Left lobe of liver (tissue), 2 donors: ENCODE measurements around the gene CADM2. TPM values are rescaled to one million over a fixed set of nuclear protein-coding genes. Genes with fewer than 3 reads are reported as not detected.
"Not testable (repeated sequence)": the region's sequence is repeated elsewhere in the genome, so short reads cannot be mapped to it uniquely, and the experiment has no call there.

Experiments used
- ATAC-seq: fragments of 200-7000 bp; cut with Tn5 transposase; one replicate; pipeline ENCODE4 v1.9.1; 2020; ENCODE audit warnings: mild to moderate bottlenecking, moderate library complexity
- DNase-seq: peaks from one replicate; pipeline ENCODE4 v3.0.0-alpha.2; 2020; ENCODE audit warnings: low spot score
- total RNA-seq: library from RNA; stranded (reverse); gene quantifications from one replicate; pipeline ENCODE4 v1.2.1, GENCODE V29; 2021
- donor health status: DM: no; HTN: no; CAD: no; lungs with moderate emphysema.
- donor health status: DM: no; HTN: yes; CAD: no.

The CADM2 gene
- total RNA-seq, 1 donor from 2014 or later, result 0.08 TPM

DNA sequence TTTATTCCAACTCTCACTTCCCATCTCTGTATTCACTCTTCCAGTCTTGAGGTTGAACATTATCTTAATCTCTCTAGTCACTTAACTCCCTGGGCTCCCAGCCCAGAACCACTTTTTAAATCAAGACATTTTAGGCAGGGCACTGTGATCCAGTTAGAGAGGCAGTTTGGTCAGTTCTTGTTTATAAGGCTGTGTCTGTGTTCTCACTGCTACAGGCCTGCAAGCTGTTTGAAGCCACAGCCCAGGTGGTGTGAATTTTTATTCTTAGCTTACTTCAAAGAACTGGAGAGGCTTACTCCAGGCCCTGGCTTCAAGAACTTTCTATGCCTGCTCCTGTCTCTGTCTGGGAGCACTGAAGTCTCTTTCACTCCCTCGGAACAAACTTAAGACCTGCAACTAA lies 906.1 kb downstream of the CADM2 start:
- ATAC-seq (no peak), DNase-seq (no peak)

DNA sequence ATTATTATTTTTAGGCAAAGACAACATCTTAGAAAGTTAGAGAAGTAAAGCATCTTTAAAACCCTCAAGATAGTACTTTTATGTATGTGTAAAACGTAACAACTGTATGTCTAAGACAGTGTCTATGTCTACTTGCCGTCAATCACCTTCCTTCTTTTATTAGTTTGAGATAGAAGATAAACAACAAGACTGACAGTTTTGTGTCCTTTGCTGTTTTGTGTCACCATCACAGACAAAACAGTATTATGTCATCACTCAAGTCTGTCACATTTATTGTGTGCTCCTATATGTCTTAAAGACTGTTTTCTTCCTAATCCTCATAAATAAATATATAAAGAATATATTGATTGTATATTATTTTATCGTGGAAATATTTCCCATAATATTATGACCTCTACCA lies 908.3 kb downstream of the CADM2 start:
- no peak for ATAC-seq
- DNase-seq, result no peak

DNA sequence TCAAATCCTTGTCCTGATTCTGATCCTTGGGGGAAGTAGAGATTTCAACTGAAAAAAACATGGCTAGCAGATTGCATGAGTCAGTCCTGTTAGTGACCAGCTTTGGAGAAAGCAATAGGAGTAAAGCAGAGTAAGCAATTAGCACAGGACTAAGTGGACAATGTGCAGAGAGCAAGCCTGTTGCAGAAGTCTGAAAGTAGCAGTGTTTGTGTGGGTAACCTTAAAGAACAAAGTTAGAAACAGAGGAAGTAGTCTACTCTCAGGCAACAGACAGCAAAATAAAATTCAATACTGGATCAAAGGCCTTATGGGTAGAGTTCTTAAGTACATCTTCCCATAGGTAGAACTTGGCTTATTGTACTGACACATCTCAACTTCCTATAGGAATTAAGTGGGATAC lies 916.8 kb downstream of the CADM2 start:
- ATAC-seq (no peak), DNase-seq (no peak)

- DNase-seq (no peak), ATAC-seq (no peak)
These were observed 918.8 kb downstream of the CADM2 start for GRCh38 chr3:85877631-85878030.

DNA sequence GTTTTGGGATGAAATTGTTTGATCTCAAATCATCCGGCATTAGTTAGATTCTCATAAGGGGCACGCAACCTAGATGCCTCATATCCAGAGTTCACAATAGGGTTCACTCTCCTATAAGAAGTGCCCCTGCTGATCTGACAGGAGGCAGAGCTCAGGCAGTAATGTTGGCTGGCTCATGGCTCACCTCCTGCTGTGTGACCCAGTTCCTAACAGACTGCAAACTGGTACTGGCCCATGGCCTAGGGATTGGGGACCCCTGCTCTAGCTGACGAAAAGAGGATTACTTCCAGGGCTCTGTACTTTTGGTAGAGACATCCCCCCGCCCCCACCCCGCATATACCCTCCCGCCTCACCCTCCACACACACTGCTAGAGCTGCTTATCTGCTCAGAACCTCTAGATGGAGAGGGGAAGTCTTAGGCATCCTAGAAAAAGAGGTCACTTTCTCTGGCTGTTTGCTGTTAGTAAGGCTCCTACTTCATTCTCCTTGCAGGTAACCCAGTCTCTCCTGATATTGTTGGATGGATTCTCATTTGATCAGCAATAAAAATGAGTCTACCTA lies 923.1 kb downstream of the CADM2 start:
- ATAC-seq (no peak), DNase-seq (no peak)

GRCh38 chr3:85890043-85890555 lies 931.3 kb downstream of the CADM2 start:
- DNase-seq, result no peak
- no peak for ATAC-seq

- ATAC-seq (no peak), DNase-seq (no peak)
These were observed 944.6 kb downstream of the CADM2 start for GRCh38 chr3:85903434-85903833.

DNA sequence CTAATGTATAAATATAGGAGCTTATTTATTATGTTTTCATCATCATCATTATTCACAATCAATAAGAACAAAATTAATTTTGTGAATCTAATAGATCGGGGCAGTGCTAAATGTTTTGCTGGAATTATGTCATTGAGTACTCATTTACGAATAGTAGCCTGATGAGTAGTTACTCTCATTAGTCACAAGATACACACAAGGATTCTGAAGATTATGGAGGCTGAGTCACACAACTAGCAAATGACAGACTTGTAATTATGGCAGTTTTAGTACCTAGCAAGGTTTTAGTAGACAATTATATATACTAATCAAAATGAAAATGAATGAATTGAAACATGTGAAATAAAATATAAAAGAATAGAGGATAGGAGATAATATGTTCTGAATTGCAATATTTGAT lies 954.2 kb downstream of the CADM2 start:
- no peak for DNase-seq
- no peak for ATAC-seq

DNA sequence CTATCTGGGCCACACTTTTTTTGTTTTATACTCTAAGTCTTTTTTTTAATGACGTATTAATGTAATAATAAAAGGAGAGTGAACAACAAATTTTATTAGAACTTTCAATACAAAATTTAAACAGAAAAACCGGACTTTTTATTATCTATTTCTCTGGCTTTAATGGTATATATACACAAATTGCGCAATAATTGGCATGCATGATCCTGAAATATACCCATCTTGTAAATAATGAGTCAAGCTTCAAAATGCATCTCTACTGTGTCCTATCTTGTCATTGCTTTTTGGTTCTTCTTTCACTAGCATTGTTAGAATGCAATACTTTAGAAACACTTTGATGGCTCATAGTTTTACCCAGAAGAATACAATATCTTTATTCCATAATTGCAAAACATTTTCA lies 963.6 kb downstream of the CADM2 start:
- no peak for DNase-seq
- no peak for ATAC-seq

GRCh38 chr3:85930718-85931117 lies 971.9 kb downstream of the CADM2 start:
- ATAC-seq, result no peak
- no peak for DNase-seq

GRCh38 chr3:85933326-85933725 lies 974.5 kb downstream of the CADM2 start:
- ATAC-seq, result no peak
- DNase-seq, result no peak

DNA sequence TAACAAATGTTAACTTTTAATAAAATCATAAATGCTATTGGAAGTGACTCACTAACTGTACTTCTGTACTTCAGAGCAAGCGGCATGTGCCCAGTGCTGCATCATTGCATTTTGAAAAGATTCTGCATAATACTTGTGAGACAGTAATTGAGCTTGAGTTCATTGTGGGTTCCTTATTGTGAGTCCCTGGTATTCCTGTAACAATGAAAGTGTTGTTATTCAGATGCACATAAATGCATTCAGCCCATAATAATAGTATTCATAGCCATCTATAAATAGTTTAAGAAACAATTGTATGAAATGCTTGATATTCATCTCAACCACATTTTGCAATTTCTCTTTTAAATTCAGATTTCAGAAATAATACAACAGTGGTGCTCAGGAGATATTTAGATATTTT lies 976.4 kb downstream of the CADM2 start:
- ATAC-seq, result no peak
- DNase-seq, result no peak

GRCh38 chr3:85939074-85939482 lies 980.3 kb downstream of the CADM2 start:
- no peak for DNase-seq

DNA sequence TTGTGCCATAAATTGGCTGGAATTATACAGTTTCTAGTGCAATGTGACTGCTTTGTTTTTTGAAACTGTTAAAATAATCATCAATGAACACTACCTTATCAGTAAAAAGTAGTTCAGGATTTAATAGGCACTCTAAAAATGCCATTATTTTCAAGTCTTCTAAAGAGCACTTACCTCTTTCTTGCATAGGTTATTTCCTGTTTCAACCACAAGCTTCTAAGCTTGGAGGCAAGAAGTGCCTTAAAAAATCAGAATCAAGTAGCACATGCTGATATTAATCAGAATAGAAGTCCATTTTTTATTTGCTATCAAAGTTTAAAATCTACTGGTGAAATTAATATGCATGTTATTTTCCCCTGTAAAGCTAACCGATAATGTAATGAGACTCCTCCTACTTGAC lies 991.6 kb downstream of the CADM2 start:
- DNase-seq (no peak), ATAC-seq (no peak)

More at GRCh38 chr3:85939074-85939482, 980.3 kb downstream of the CADM2 start:
- ATAC-seq, result no peak

GRCh38 chr3:85960793-85961192 lies 1002.0 kb downstream of the CADM2 start:
- ATAC-seq, result no peak
- DNase-seq, result no peak

DNA sequence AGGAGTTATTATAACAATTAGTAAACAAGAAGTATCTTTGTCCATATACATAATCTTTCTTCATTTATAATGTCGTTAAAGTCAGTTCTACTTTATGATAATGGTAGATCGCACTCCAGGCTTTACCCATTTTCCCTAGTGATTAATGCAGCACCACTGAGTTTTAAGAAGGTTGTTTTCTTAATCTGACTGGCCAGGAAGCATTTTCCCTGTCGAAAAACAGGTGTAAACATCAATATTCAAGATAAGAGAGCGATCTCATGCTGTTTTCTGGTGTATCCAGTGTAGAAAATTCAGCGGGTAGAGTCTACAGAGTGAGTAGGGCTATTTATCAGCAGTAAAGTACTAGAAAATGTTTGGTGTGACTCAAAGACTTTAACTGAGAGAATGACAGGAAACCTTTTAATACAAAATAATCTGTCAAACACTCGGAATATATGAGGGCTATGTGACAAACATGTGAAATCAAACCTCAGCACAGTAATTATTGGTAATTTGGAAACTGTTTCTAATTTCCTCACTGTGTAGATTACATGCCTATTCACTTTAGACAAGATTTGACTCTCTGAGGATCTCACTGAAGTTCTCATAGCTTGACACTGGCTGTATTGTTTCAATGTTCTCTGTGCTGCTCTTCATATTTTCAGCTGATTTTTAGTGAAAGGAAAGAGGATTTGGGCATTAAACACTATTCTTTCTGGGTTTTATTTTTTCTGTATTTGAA lies 1019.0 kb downstream of the CADM2 start:
- ATAC-seq (no peak), DNase-seq (no peak)

DNA sequence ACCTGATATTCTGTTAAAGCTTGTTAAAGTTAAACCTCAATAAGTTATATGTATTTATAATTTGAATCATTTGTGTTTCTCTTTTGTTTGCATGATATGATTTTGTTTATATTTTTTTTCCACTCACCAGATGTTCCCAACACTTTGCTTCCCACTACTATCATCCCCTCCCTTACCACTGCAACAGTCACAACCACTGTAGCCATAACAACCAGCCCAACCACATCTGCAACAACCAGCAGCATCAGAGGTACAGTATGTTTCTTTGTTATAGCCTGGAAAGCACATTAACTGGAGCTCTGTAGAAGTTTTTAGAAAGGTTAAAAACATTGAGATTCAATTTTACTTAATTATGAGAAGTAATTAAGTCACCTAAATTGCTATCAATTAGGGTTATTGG lies 1020.2 kb downstream of the CADM2 start:
- DNase-seq (no peak), ATAC-seq (no peak)

GRCh38 chr3:85989581-85989980 lies 1030.8 kb downstream of the CADM2 start:
- DNase-seq, ATAC-seq: not testable (repeated sequence)

DNA sequence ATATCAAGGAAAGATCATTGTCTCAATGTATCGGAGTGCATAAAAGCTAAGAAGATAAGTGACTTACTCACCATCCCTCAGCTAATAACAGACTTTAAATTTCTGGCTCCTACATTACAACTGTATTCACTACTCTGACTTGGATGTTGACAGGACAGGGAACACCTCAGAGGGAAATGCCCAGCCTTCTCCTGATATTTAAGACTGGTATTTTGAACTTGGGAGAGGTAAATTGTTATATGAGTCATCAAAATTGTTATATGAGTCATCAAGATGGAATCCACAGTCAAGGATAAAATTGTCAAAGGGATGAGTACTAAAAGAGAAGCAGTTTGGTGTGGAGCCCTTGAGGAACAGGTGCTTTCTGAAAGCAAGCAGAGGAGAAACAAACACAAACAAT lies 1070.8 kb downstream of the CADM2 start:
- DNase-seq (no peak), ATAC-seq (no peak)

- no peak for DNase-seq
- no peak for ATAC-seq
These were observed 1079.1 kb downstream of the CADM2 start for GRCh38 chr3:86037916-86038315.

- DNase-seq (no peak), ATAC-seq (no peak)
These were observed 1087.8 kb downstream of the CADM2 start for GRCh38 chr3:86046436-86047136.

GRCh38 chr3:86047161-86047560 lies 1088.4 kb downstream of the CADM2 start:
- ATAC-seq (no peak), DNase-seq (no peak)
